HepG2 (cell line): ENCODE results near the gene MAPK8IP1. TPM values are rescaled to one million over a fixed set of nuclear protein-coding genes. Genes with fewer than 3 reads are reported as not detected.

Experiments used
- ETS1 ChIP-seq: sonication (generic); formaldehyde crosslinking; IDR thresholded peaks from 2 replicates; pipeline ENCODE4 v1.4.0; 2020; ENCODE audit warnings: missing genetic modification reagents
- NFKBIZ ChIP-seq: IDR thresholded peaks from 2 replicates; pipeline ENCODE4 v1.6.1; 2018; ENCODE audit warnings: missing genetic modification reagents, missing compliant biosample characterization
- RFXANK ChIP-seq: IDR thresholded peaks from 2 replicates; pipeline ENCODE4 v1.6.1; 2016
- SKI ChIP-seq: fragments of 450-650 bp; IDR thresholded peaks from one replicate; pipeline ENCODE4 v1.6.1; 2018; ENCODE audit warnings: mild to moderate bottlenecking; ENCODE audit not compliant: partially characterized antibody
- SMAD3 ChIP-seq: sonication (generic); formaldehyde crosslinking; IDR thresholded peaks from 2 replicates; pipeline ENCODE4 v1.4.0; 2020; ENCODE audit warnings: missing genetic modification reagents
- ZFP36 ChIP-seq: fragments of 150-350 bp; IDR thresholded peaks from 2 replicates; pipeline ENCODE4 v1.6.1; 2018; ENCODE audit warnings: borderline replicate concordance, low read length, low read depth; ENCODE audit not compliant: partially characterized antibody
- ZFP36L1 ChIP-seq: sonication (generic); formaldehyde crosslinking; IDR thresholded peaks from 2 replicates; pipeline ENCODE4 v1.8.0; 2022; ENCODE audit warnings: mild to moderate bottlenecking, missing genetic modification reagents, moderate library complexity
- ZMYM4 ChIP-seq: sonication (generic); formaldehyde crosslinking; IDR thresholded peaks from 2 replicates; pipeline ENCODE4 v1.8.1; 2023; ENCODE audit warnings: mild to moderate bottlenecking, missing genetic modification reagents
- ZNF253 ChIP-seq: sonication (generic); formaldehyde crosslinking; IDR thresholded peaks from 2 replicates; pipeline ENCODE4 v1.8.0; 2022; ENCODE audit warnings: mild to moderate bottlenecking, missing genetic modification reagents, borderline replicate concordance
- ZSCAN20 ChIP-seq: sonication (generic); formaldehyde crosslinking; IDR thresholded peaks from 2 replicates; pipeline ENCODE4 v1.4.0; 2020; ENCODE audit warnings: missing genetic modification reagents, mild to moderate bottlenecking, borderline replicate concordance
- polyA plus RNA-seq, 8 experiments: library from polyadenylated mRNA; depleted of rRNA in 3 of 8; stranded (reverse) in 7 of 8; unstranded in 1 of 8; fragments of >200 nt; fragmentation: Illumina TruSeq in 4 of 8; extraction: Trizol in 4 of 8; gene quantifications; 2 replicates each; pipeline versions ENCODE4 v1.2.1 to v1.2.3, GENCODE V29; 2011 to 2016; ENCODE audit warnings: low read depth in 4 of 8, missing spikeins in 1 of 8, mixed read lengths in 1 of 8; ENCODE audit not compliant: insufficient read depth in 1 of 8
- total RNA-seq, 5 experiments: library from RNA; depleted of rRNA; stranded (reverse); fragments of >200 nt; fragmentation: Illumina TruSeq; extraction: Trizol; gene quantifications; 2 replicates each; pipeline ENCODE4 v1.2.3, GENCODE V29; 2016; ENCODE audit warnings: low read depth in 1 of 5
- TF ChIP-seq, protein P1 (sequence below): sonication (generic); formaldehyde crosslinking; IDR thresholded peaks from 2 replicates; pipeline ENCODE4 v1.4.0; 2020; ENCODE audit warnings: missing genetic modification reagents
- TF ChIP-seq, protein P2 (sequence below): IDR thresholded peaks from 2 replicates; pipeline ENCODE4 v1.4.0; 2020; ENCODE audit warnings: mild to moderate bottlenecking, missing genetic modification reagents
- TF ChIP-seq, protein P3 (sequence below): sonication (generic); formaldehyde crosslinking; IDR thresholded peaks from 2 replicates; pipeline ENCODE4; 2020; ENCODE audit warnings: missing genetic modification reagents, mild to moderate bottlenecking, borderline replicate concordance

The MAPK8IP1 gene
- total and polyA plus RNA-seq, 2 of the 13 experiments (the other 11 are each of a cell fraction or from before 2014, with no cell fraction given), result 2.2 to 4.2 TPM

DNA sequence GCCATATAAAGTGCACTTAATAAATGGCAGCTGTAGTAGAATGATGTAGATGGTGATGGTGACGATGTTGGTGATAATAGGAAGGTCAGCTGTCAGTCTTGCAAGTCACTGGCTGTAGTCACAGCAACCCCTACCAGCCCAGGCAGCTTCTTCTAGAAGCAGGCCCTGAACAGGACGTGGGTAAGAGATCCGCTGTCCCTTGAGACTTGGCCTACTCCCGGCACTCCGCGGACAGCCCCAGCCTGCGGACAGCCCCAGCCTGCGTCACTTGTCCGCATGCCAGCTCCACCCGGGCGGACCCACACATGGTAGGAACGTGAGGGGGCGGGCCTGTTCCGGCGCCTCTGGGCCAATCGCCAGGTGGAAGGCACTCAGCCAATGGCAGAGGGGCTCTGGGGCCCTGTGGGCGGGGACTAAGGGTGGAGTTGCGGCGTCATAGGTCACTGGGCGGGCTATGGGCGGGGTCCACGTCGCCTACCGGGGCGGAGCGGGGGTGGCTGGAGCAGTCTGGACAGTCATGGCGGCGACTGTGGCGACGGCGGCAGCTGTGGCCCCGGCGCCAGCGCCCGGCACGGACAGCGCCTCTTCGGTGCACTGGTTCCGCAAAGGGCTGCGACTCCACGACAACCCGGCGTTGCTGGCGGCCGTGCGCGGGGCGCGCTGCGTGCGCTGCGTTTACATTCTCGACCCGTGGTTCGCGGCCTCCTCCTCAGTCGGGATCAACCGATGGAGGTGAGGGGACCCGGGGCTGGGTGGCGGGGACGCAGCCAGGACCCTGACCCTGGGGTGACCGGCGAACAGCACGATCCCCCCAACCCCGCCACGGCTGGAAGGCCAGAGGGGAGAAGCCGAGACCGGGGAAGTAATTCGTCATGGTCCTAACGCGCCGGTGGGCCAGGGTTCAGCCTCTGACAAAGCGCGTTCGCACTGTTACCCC lies 38.2 kb upstream of the MAPK8IP1 start, which contains the start of gene CRY2 (continued):
- TF ChIP-seq SKI (peak; percentile 42), ZNF253 (CRISPR knock-in tag) (no peak), ETS1 (0 out of 2 replicates have a peak, but pooled peaks have one; percentile 65), RFXANK (CRISPR knock-in tag) (no peak), NFKBIZ (CRISPR knock-in tag) (no peak), ZMYM4 (CRISPR knock-in tag) (peak; percentile 79), ZFP36L1 (CRISPR knock-in tag) (peak; percentile 42; the same call in 1 of the 2 replicates), ZSCAN20 (no peak), SMAD3 (CRISPR knock-in tag) (no peak), ZFP36 (no peak)
- TF ChIP-seq, protein P1, sequence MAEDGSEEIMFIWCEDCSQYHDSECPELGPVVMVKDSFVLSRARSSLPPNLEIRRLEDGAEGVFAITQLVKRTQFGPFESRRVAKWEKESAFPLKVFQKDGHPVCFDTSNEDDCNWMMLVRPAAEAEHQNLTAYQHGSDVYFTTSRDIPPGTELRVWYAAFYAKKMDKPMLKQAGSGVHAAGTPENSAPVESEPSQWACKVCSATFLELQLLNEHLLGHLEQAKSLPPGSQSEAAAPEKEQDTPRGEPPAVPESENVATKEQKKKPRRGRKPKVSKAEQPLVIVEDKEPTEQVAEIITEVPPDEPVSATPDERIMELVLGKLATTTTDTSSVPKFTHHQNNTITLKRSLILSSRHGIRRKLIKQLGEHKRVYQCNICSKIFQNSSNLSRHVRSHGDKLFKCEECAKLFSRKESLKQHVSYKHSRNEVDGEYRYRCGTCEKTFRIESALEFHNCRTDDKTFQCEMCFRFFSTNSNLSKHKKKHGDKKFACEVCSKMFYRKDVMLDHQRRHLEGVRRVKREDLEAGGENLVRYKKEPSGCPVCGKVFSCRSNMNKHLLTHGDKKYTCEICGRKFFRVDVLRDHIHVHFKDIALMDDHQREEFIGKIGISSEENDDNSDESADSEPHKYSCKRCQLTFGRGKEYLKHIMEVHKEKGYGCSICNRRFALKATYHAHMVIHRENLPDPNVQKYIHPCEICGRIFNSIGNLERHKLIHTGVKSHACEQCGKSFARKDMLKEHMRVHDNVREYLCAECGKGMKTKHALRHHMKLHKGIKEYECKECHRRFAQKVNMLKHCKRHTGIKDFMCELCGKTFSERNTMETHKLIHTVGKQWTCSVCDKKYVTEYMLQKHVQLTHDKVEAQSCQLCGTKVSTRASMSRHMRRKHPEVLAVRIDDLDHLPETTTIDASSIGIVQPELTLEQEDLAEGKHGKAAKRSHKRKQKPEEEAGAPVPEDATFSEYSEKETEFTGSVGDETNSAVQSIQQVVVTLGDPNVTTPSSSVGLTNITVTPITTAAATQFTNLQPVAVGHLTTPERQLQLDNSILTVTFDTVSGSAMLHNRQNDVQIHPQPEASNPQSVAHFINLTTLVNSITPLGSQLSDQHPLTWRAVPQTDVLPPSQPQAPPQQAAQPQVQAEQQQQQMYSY, result no peak
- TF ChIP-seq, protein P2, sequence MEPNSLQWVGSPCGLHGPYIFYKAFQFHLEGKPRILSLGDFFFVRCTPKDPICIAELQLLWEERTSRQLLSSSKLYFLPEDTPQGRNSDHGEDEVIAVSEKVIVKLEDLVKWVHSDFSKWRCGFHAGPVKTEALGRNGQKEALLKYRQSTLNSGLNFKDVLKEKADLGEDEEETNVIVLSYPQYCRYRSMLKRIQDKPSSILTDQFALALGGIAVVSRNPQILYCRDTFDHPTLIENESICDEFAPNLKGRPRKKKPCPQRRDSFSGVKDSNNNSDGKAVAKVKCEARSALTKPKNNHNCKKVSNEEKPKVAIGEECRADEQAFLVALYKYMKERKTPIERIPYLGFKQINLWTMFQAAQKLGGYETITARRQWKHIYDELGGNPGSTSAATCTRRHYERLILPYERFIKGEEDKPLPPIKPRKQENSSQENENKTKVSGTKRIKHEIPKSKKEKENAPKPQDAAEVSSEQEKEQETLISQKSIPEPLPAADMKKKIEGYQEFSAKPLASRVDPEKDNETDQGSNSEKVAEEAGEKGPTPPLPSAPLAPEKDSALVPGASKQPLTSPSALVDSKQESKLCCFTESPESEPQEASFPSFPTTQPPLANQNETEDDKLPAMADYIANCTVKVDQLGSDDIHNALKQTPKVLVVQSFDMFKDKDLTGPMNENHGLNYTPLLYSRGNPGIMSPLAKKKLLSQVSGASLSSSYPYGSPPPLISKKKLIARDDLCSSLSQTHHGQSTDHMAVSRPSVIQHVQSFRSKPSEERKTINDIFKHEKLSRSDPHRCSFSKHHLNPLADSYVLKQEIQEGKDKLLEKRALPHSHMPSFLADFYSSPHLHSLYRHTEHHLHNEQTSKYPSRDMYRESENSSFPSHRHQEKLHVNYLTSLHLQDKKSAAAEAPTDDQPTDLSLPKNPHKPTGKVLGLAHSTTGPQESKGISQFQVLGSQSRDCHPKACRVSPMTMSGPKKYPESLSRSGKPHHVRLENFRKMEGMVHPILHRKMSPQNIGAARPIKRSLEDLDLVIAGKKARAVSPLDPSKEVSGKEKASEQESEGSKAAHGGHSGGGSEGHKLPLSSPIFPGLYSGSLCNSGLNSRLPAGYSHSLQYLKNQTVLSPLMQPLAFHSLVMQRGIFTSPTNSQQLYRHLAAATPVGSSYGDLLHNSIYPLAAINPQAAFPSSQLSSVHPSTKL (CRISPR knock-in tag), result peak; percentile 64; the same call in 1 of the 2 replicates
- TF ChIP-seq, protein P3, sequence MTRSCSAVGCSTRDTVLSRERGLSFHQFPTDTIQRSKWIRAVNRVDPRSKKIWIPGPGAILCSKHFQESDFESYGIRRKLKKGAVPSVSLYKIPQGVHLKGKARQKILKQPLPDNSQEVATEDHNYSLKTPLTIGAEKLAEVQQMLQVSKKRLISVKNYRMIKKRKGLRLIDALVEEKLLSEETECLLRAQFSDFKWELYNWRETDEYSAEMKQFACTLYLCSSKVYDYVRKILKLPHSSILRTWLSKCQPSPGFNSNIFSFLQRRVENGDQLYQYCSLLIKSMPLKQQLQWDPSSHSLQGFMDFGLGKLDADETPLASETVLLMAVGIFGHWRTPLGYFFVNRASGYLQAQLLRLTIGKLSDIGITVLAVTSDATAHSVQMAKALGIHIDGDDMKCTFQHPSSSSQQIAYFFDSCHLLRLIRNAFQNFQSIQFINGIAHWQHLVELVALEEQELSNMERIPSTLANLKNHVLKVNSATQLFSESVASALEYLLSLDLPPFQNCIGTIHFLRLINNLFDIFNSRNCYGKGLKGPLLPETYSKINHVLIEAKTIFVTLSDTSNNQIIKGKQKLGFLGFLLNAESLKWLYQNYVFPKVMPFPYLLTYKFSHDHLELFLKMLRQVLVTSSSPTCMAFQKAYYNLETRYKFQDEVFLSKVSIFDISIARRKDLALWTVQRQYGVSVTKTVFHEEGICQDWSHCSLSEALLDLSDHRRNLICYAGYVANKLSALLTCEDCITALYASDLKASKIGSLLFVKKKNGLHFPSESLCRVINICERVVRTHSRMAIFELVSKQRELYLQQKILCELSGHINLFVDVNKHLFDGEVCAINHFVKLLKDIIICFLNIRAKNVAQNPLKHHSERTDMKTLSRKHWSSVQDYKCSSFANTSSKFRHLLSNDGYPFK, result peak; percentile 91; the same call in 1 of the 2 replicates
